ENCODE measurements around the gene PSMD13.

The PSMD13 gene

DNA sequence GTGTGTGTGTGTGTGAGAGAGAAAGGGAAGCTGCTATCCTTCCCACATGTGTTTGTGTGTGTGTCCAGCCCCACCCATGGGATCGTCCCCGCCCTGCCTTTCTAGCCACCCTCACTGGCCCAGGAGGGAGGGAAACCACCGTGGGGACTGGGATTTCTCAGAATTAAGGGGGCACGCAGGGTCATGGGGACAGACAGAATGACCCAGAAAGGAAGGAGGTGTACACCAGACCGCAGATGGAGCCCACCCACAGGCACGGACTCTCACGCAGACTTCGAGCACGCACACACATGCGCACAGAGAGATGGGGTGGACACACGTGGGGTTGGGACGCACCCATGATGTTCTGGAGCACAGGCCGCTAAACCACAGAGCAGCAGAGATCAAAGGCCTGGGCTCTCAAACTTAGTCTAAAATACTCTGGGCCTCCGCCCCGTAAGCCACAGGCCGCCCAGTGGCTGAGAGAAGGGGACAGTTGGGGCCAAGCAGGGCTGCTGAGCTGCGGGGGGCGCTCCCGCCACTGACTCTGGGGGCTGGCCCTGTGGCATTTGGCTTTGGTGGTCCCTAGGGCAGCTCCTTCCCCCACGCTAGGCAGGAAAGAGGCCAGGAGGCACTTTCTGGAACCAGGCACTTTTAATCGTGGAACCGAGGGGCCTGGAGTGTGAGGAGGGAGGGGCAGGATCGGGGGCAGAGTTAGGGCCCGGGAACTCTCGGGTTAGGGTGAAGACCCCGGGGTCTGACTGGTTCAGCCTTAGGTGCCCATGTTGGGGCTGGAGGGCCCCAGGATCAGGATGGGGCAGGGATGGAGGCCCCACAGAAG is 61.0 kb downstream of the PSMD13 start:
- no peak for DNase-seq (ENCODE audit: low read depth in 3 of 3, low spot score in 1 of 3)

DNA sequence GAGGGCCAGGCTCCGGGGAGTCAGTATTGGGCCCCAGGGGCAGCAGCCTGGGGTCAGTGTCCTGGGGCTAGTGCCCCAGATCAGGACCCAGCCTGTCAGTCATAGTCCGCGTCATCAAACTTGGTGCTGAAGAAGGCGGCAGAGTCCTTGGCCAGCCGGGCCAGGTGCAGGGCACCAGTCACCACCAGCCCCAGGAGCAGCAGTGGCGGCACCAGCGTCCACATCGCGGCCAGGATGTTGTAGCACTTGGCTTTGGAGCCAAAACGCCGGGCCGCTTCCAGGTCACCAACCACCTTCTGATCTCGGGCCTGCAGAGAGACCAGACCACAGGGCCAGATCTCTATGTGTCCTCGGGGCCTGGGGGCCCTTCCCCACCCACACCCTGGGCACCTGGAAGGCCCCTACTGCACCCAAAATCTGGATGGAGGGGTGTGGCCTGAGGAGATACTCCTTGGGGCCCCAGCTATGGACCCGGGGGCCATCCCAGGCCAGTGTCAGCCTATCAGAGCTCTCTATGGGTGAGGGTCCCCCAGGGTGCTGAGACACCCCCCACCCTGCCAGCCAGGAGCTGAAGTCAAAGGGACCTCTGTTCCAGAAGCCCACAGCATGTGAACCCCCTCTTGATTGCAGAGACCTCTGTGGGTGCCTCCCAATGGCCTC is 61.8 kb downstream of the PSMD13 start:
- no peak for DNase-seq (ENCODE audit: low read depth in 3 of 3, low spot score in 1 of 3)

DNA sequence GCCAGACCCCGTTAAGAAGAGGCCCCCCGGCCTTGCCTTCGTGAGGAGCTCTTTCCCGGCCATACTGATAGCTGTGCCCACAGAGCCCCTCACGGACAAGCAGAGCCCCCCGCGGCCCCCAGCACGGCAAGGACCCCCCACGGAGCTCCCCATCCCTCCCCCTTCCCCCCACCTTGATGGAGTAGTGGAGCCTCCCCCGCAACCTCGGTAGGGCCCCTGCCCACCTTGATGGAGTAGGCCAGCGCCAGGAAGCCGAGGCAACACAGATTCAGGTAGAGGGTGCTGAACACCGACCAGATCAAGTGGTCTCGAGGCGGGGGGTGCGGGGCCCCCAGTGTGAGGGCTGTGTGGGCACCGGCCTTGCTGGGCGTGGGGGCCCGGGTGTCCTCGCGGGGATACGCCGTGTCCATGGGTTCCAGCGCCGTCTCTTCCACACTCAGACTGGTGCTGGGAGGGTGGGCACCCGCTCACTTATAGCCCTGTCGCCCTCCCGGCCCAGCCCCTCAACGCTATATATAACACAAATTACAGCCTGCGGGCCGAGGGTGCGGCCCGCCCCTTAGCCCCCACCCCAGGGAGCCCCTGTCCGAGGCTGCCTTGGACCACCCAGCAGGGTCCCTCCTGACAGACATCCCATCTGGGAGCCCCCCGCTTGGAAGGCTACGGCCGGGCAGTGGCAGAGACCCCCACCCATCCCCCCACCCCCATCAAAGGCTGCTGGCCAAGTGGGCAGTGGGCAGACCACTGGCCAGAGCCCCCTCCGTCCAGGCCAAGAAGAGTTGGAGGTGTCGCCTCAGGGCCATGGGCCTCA is 62.5 kb downstream of the PSMD13 start, which contains the start of gene IFITM5:
Gene IFITM5 (minus strand): TSS at position 446 of the 811 bp plus-strand sequence. CDS start 36 bp downstream, at position 410.
- no peak for DNase-seq (ENCODE audit: low read depth in 3 of 3, low spot score in 1 of 3)

DNA sequence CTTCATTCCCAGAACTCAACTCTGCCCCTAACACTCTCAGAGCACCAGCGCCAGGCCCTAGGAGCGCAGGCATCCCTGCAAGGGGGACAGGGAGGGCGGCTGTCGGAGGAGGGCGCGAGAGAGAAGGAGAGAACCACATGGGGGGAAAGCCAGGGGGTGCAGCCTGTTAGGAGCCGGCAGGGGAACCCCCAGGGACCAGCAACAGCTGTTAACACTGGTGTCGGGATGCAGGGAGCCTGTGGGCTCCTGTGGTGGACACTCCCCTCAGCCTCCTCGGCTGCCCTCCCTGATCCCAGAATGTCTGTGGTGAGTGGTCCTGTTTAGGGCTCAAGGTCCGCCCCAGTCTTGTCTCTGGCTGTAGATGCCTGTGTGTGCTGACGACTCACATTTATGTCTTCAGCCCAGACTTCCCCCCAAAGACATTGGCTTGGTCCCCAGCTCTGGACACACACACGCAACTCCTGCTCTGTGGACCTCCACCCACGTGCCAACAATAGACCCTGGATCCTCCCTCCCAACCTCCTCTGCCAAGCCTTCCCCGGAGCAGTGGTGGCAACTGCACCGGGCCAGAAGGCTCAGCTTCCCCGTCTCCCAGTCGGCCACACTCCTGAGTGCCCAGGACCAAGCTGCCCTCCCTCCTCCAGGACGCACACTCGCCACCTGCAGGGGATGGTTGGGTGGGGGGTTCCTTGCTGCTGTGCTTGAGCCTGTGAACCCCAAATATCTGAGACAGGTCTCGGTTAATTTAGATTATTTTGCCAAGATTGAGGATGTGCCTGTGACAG is 63.4 kb downstream of the PSMD13 start:
- DNase-seq (ENCODE audit: low read depth in 3 of 3, low spot score in 1 of 3) = no peak

Measured in stimulated activated CD4-positive, alpha-beta T cell treated with anti-CD3 and anti-CD28 coated beads, TNF-alpha, amount 100 ng/mL, for 1 hour (primary cell).